A673 (cell line): Measurements from ENCODE around the gene THADA. TPM values are rescaled to one million over a fixed set of nuclear protein-coding genes. Genes with fewer than 3 reads are reported as not detected.

Experiments
- BruUV-seq: library from RNA; stranded (reverse); fragments of 400-500 nt; replicated peaks from 2 replicates; lab custom pipeline; 2021; lab: Mats Ljungman, UMichigan
- CTCF ChIA-PET: fragments of 300-600 bp; sonication (Branson Sonifier 250); formaldehyde crosslinking; loops from one replicate; lab custom pipeline; 2022; ENCODE audit warnings: antibody characterized with exemption; lab: Charles Lee
- POLR2A ChIA-PET: fragments of 300-600 bp; sonication (Branson Sonifier 250); formaldehyde crosslinking; loops from one replicate; lab custom pipeline; 2022; ENCODE audit warnings: antibody characterized with exemption; ENCODE audit not compliant: low non-redundant PET; lab: Charles Lee
- DNase-seq: peaks from one replicate; pipeline ENCODE4 v3.0.0-alpha.2; 2015; ENCODE audit warnings: low spot score
- H3K27ac ChIP-seq: fragments of 200-600 bp; sonication (generic); 2 replicates; pipeline ENCODE4 v1.5.1; 2016; ENCODE audit warnings: mixed run types, low read depth, mild to moderate bottlenecking, mixed read lengths, antibody characterized with exemption, low read length; ENCODE audit not compliant: poor library complexity, severe bottlenecking
- H3K27me3 ChIP-seq: fragments of 200-600 bp; sonication (generic); replicated peaks from 2 replicates; pipeline ENCODE4 v1.6.1; 2017; ENCODE audit warnings: mixed run types, low read depth, mild to moderate bottlenecking, mixed read lengths, antibody characterized with exemption, low read length; ENCODE audit not compliant: insufficient read depth, poor library complexity
- H3K36me3 ChIP-seq: fragments of 200-600 bp; sonication (generic); 2 replicates; pipeline ENCODE4 v1.6.1; 2016; ENCODE audit warnings: mixed run types, mild to moderate bottlenecking, mixed read lengths, antibody characterized with exemption, low read length; ENCODE audit not compliant: insufficient read depth, poor library complexity, severe bottlenecking
- H3K4me1 ChIP-seq: fragments of 200-600 bp; sonication (generic); 2 replicates; pipeline ENCODE4 v1.6.1; 2017; ENCODE audit warnings: mixed run types, mild to moderate bottlenecking, mixed read lengths, antibody characterized with exemption, low read length; ENCODE audit not compliant: insufficient read depth, poor library complexity, severe bottlenecking
- H3K4me3 ChIP-seq: fragments of 200-600 bp; sonication (generic); 2 replicates; pipeline ENCODE4 v1.5.1; 2016; ENCODE audit warnings: low read depth, mixed run types, mild to moderate bottlenecking, mixed read lengths, low read length; ENCODE audit not compliant: poor library complexity, severe bottlenecking
- H3K9me3 ChIP-seq: fragments of 200-600 bp; sonication (generic); 2 replicates; pipeline ENCODE4 v1.6.1; 2016; ENCODE audit warnings: mixed run types, low read depth, mild to moderate bottlenecking, mixed read lengths, antibody characterized with exemption, low read length; ENCODE audit not compliant: poor library complexity, severe bottlenecking
- CTCF ChIP-seq: fragments of 300-800, 200-600 bp; sonication (generic); conservative IDR thresholded peaks from 2 replicates; pipeline ENCODE4 v1.5.1; 2017; ENCODE audit warnings: low read depth, mild to moderate bottlenecking, antibody characterized with exemption, low read length, moderate library complexity, mixed read lengths
- EZH2 ChIP-seq: fragments of 200-600 bp; sonication (generic); IDR thresholded peaks from 2 replicates; pipeline ENCODE4 v1.6.1; 2017; ENCODE audit warnings: borderline replicate concordance, low read depth, mild to moderate bottlenecking, mixed read lengths, antibody characterized with exemption, low read length; ENCODE audit not compliant: poor library complexity, severe bottlenecking
- intact Hi-C: fragments of 100-400 bp; cut with micrococcal nuclease; formaldehyde crosslinking; loops from one replicate; pipeline ENCODE4 v1.10.0; 2022; ENCODE audit not compliant: unreplicated experiment
- total RNA-seq: library from RNA; stranded (reverse); gene quantifications from 2 replicates; pipeline ENCODE4 v1.2.3, GENCODE V29; 2021

THADA gene
- total RNA-seq, 1 experiment from 2014 or later, result 39.7 TPM

- ChIA-PET POLR2A (no interaction called here), CTCF (no interaction called here)
- Histone ChIP-seq H3K4me3 (no peak overlapping the region), H3K9me3 (no peaks in the 10 kb centered on the region), H3K27me3 (no peaks in the 10 kb centered on the region), H3K36me3 (no peaks in the 10 kb centered on the region), H3K4me1 (no peaks in the 10 kb centered on the region), H3K27ac (no peak overlapping the region)
- no TSS peak for BruUV-seq
- TF ChIP-seq CTCF (no peak), EZH2 (no peak)
- no peak for DNase-seq
- intact Hi-C loops, result no loop called here
Observed at GRCh38 chr2:43372416-43373081, 223.3 kb downstream of the THADA start.

GRCh38 chr2:43370705-43371104, 225.1 kb downstream of the THADA start:
- TF ChIP-seq EZH2 (no peak), CTCF (no peak)
- BruUV-seq, result no TSS peak
- Histone ChIP-seq H3K36me3 (no peaks in the 10 kb centered on the region), H3K9me3 (no peaks in the 10 kb centered on the region), H3K27me3 (no peaks in the 10 kb centered on the region), H3K4me3 (no peak overlapping the region), H3K27ac (no peak overlapping the region), H3K4me1 (no peaks in the 10 kb centered on the region)
- intact Hi-C loops, result no loop called here
- ChIA-PET POLR2A (no interaction called here), CTCF (no interaction called here)
- no peak for DNase-seq

GRCh38 chr2:43370146-43370545, 225.7 kb downstream of the THADA start:
- Histone ChIP-seq H3K4me1 (no peaks in the 10 kb centered on the region), H3K27ac (no peak overlapping the region), H3K36me3 (no peaks in the 10 kb centered on the region), H3K27me3 (no peaks in the 10 kb centered on the region), H3K9me3 (no peaks in the 10 kb centered on the region), H3K4me3 (no peak overlapping the region)
- no peak for TF ChIP-seq CTCF
- no peak for TF ChIP-seq EZH2
- BruUV-seq, result no TSS peak
- CTCF ChIA-PET, result no interaction called here
- DNase-seq, result no peak
- intact Hi-C loops, result no loop called here
- POLR2A ChIA-PET, result no interaction called here
